Measurements from ENCODE around the gene APOL6. TPM values are rescaled to one million over a fixed set of nuclear protein-coding genes. Genes with fewer than 3 reads are reported as not detected.
"Not testable (repeated sequence)": the region's sequence is repeated elsewhere in the genome, so short reads cannot be mapped to it uniquely, and the experiment has no call there.

The APOL6 gene
- total and polyA plus RNA-seq, 8 donors: 2.0 to 12.6 (median 3.7) TPM

DNA sequence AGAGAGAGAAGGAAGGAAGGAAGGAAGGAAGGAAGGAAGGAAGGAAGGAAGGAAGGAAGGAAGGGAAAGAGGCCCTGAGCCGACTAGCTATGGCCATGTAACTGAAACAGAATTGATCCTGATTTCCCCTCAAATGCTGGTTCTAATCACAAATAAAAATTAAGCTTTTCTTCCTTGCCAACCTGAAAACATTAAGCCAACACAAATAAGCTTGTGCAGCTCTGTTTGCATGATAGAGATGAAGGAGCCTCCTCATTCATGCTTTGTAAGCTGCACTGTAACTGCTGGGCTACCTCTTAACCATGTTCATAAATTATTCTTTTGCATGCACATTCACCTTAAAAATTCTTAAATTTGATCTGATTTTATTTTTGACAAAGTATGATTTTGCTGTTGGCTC is 41.8 kb downstream of the APOL6 start:
- DNase-seq (no peak), ATAC-seq (no peak), FAIRE-seq (no peak)
- no peaks in the 10 kb centered on the region for H3K9me3 ChIP-seq
- H3K4me1 ChIP-seq: no peaks in the 10 kb centered on the region
- no peak overlapping the region for H3K27ac ChIP-seq
- H3K36me3 ChIP-seq: no peaks in the 10 kb centered on the region
- intact Hi-C loops (cut with DNase I): no loop called here
- H3K4me3 ChIP-seq: no peak overlapping the region
- 50 to 52% methylated on average over 1 of the region's 1 CpG for WGBS, 2 donors
- no peaks in the 10 kb centered on the region for H3K27me3 ChIP-seq
- TF ChIP-seq CTCF (IDR thresholded peaks at IDR 0.05): no peak

DNA sequence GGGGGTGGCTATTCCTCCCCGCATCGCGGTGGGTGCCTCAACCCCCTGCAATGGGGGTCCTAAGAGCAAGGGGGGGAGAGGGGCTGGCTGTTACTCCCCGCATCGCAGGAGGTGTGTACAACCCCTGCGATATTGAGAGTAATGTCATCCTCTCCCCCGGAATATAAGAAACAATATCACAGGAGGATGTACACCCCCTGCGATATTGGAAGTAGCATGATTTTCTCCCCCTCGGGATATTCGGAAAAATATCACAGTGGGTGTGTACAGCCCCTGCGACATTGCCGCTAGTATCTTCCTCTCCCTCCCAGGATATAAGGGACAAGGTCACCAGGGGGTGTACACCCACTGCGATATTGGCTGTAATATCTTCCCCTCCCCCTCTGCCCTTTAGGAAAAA is 47.0 kb downstream of the APOL6 start:
- Histone ChIP-seq H3K27me3 (no peaks in the 10 kb centered on the region), H3K4me3 (no peak overlapping the region), H3K4me1 (no peaks in the 10 kb centered on the region), H3K27ac (no peak overlapping the region), H3K36me3 (no peaks in the 10 kb centered on the region), H3K9me3 (no peaks in the 10 kb centered on the region)
- DNase-seq (no peak), FAIRE-seq (no peak), ATAC-seq (no peak)
- 78 to 81% methylated on average over 13 of the region's 13 CpGs for WGBS, 2 donors
- no peak for TF ChIP-seq CTCF (IDR thresholded peaks at IDR 0.05)
- intact Hi-C loops (cut with DNase I): no loop called here

DNA sequence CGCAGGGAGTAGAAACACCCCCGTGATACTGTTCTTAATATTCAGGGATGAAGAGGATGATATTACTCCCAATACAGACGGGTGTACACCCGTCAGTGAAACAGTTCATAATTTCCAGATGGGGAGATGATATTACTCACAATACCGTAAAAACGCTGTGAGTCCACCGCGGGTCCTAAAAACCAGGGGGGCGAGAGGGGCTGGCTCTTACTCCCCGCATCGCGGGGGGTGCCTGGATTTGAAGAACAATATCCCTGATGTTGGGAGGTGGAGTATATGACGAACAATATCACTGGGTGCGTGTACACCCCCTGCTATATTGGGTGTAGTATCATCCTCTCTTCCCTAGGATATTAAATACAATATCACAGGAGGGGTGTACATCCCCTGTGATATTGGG is 48.9 kb downstream of the APOL6 start:
- intact Hi-C loops (cut with DNase I): no loop called here
- Histone ChIP-seq H3K9me3 (no peaks in the 10 kb centered on the region), H3K4me3 (no peak overlapping the region), H3K36me3 (no peaks in the 10 kb centered on the region), H3K27me3 (no peaks in the 10 kb centered on the region), H3K27ac (no peak overlapping the region), H3K4me1 (no peaks in the 10 kb centered on the region)
- 68 to 72% methylated on average over 14 of the region's 14 CpGs for WGBS, 2 donors
- no peak for TF ChIP-seq CTCF (IDR thresholded peaks at IDR 0.05)
- ATAC-seq (no peak), DNase-seq (no peak), FAIRE-seq (no peak)

DNA sequence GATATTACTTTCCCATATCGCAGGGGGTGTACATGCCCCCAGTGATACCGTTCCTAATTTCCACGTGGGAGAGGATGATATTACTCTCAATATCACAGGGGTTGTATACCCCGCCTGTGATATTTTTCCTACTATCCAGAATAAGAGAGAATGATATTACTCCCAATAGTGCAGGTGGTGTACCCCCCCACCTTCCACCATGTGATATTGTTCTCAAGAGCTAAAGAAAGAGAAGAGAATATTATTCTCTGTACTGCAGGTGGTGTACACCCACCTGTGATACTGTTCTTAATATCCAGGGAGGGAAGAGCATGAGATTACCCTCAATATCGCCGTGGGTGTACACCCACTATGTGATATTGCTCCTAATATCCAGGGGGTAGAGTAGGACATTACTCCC is 51.6 kb downstream of the APOL6 start:
- intact Hi-C loops (cut with DNase I); H3K27ac ChIP-seq; H3K36me3 ChIP-seq; H3K4me3 ChIP-seq; FAIRE-seq; H3K27me3 ChIP-seq; H3K9me3 ChIP-seq; ATAC-seq; H3K4me1 ChIP-seq; DNase-seq: not testable (repeated sequence)
- WGBS, 2 donors: 65 to 68% methylated on average over 6 of the region's 6 CpGs

- TF ChIP-seq CTCF (IDR thresholded peaks at IDR 0.05): no peak
- Histone ChIP-seq H3K9me3 (no peaks in the 10 kb centered on the region), H3K27me3 (no peaks in the 10 kb centered on the region), H3K36me3 (no peaks in the 10 kb centered on the region), H3K4me3 (no peak overlapping the region), H3K4me1 (no peaks in the 10 kb centered on the region), H3K27ac (no peak overlapping the region)
- 76 to 78% methylated on average over 7 of the region's 7 CpGs for WGBS, 2 donors
- ATAC-seq (no peak), DNase-seq (no peak), FAIRE-seq (no peak)
- intact Hi-C loops (cut with DNase I): no loop called here
These were observed 55.8 kb downstream of the APOL6 start for GRCh38 chr22:35703861-35704584.

All from pancreas (tissue), 10 donors.